Mesenteric fat pad (tissue), 1 donor: ENCODE results near the gene MTLN. TPM values are rescaled to one million over a fixed set of nuclear protein-coding genes. Genes with fewer than 3 reads are reported as not detected.
"Not testable (repeated sequence)": the region's sequence is repeated elsewhere in the genome, so short reads cannot be mapped to it uniquely, and the experiment has no call there.

ENCODE experiments used
- DNase-seq: peaks from one replicate; pipeline ENCODE4 v3.0.0-alpha.2; 2020; ENCODE audit warnings: low spot score
- long read RNA-seq: library from polyadenylated mRNA; unstranded; transcript quantifications from one replicate; pipeline ENCODE4 v2.0.0, GENCODE V29; 2020
- total RNA-seq: library from RNA; stranded (reverse); fragmentation: NEBNext Ultra II Directional; extraction: Animal tissue kit (Norgen Biotek cat#: 25700); gene quantifications from one replicate; pipeline ENCODE4 v1.2.1, GENCODE V29; 2021
- donor health status: DM: yes; HTN: yes; CAD: no.

MTLN gene, protein sequence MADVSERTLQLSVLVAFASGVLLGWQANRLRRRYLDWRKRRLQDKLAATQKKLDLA
- 52.8 TPM for total RNA-seq
- long read RNA-seq, partial matches to known transcripts, result 0 of 1 reads
- long read RNA-seq, other reads (novel, unspliced or antisense), result 0 of 1 reads

DNA sequence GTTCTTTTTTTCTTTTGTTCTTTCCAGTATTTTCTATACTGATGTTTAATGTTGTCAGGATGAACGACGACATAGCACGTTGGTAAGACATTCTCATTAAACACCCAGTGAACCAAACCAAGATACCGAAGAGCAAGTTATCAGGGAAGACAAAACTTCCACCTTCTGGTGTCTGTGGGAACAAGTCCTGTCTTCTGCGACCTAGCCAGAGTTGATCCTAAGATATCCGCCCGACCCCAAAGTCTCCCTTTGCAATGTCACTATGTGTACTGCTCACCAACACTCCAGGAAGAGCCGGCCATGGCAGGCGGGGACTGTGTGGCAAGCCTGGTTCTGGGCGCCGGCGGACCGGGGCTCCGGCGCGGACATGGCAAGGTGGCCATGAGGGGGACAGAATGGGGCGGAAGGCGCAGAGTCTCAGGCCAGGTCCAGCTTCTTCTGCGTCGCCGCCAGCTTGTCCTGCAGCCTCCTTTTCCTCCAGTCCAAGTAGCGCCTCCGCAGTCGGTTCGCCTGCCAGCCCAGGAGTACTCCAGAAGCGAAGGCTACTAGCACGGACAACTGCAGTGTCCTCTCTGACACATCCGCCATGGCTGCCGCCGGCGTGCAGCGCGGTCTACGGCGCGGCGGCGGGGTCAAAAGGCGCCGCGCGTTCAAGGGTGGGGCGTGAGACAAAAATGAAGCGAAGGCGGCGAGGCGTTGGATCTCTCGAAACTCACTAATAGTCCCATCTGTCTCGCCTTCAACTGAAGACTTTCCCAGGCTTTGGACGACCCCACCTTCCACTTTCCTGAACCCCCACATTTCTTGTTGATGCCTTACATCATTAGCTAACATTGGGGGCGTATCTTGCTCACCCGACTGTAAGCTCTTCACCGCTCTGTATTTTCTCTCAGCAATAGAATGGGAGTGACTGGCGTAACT is at the start of gene MTLN:
Gene MTLN, minus strand, starts transcription at position 610 of the 921 bp plus-strand sequence. Its CDS starts 22 bp downstream, at position 588.
- no peak for DNase-seq

DNA sequence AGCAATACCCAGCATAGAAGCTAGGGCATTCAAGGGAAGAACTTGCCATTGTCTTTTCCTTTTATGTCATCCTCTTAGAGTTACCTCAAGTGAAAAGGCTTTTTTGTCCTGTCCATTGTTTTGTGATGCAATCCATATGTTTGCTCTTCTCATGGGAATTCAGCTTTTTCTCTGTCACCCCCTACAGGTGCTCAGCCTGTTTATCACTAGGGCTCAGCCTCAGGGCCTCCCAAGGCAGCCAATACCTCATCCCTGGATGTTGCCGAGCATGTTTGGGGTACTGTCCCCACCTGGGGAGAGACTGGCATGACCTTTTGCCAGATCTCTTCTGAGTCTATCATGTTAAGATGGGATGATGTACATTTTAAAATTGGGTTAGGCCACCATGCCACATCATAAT is 49.6 kb upstream of the MTLN start:
- DNase-seq, result not testable (repeated sequence)

DNA sequence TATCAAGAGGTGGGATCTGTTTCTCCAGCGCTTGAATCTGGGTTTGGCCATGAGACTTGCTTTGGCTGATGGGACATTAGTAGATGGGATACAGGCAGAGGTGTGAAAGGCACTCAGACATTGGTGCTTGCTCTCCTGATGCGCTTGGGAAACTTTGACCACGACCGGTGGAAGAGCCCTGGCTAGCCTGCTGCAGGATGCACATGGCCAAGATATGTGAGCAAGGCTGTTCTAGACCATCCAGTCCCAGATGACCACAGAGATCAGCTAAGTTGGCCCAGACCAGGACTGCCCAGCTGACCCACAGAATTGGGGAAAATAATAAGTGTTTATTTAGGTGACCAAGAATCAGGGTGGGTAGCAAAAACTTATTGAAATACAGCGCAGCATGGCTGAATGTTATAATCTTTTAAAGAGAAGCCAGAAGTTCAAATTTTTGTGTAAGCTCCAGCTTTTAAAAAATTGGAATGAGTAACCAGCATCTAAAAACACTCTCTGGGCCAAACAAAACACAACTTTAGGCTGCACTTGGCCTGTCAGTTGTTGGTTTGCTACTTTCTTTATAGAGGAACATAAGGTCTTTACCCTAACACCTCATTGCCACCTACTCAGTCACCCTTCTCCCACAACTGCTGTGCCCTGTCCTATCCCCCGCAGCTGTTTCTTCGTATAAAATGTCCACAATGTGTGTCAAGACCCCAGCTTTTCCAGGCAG is 35.9 kb upstream of the MTLN start:
- DNase-seq, result not testable (repeated sequence)

DNA sequence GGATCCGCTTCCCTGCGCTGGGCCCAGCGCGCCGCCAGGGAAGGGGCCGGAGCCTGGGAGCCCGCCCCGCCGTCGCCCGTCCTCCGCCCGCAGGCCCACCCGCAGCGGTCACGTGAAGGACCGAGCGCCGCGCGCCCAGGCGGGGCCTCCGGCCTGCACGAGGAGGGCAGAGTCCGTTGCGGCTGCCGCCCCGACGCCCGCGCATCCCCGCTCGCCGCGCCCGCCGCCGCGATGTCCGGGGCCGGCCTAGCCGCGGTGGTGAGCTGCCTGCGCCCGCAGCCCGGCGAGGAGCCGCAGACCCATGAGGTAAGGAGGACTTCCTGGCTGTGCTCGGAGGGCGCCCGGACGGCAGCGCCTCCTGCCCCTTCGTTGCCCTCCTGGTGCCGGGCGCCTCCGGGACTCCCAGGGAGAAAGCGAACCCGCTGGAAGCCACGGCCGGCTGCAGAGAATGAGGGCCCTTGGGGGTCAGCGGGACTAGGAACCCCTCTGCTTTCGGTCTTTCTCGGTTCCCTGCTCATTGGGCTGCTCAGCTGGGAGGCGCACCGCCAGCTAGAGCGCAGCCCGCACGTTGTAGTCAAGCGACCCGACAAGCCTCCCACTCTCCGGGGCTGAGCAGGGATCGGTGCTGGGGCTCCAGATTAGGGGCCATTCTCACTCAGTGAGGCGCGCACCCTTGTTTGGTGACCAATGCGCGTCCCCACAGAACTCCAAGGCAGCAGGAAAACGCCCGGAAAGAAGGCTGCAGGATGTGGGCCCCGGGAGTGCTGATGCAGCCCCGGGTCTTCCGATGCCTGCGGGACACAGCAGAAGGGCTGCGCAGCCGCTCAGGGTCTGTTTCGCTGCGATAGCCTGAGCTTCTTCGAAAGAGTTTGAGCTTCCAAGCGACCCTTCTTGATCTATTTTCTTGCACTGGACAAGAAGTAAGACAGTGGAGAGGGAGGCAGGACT is 33.4 kb upstream of the MTLN start:
- not testable (repeated sequence) for DNase-seq

DNA sequence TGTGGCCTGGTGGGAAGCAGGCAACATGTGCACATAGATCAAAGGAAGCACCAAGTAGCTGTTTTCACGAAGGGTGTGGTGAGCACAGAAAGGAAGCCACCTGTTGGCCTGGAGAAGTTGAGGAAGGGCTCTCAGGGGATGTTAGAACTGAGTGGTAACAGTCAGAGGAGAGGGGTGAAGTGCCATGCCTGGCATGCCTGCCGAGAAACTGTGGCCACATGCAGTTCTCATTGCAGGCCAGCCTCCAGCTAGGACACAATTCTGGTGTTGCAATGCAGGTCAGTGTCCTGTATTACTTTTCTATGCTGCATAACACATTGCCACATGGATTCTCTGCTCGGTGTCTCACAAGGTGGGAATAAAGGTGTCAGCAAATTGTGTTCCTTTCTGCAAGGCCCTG is 30.9 kb upstream of the MTLN start:
- DNase-seq, result not testable (repeated sequence)

DNA sequence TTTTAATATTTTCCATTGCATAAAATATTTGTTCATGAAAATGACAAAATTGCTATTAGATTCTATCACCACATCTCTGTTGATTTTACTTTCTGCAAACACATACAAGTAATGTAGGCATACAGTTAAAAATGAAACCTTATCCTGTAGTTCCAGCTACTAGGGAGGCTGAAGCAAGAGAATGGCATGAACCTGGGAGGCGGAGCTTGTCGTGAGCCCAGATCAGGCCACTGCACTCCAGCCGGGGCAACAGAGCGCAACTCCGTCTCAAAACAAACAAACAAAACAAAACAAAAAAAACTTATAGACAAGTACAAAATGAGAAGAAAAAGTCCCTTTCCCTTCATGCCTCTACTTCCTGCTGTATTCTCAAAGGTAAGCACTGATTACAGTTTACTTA is 22.2 kb upstream of the MTLN start:
- not testable (repeated sequence) for DNase-seq

DNA sequence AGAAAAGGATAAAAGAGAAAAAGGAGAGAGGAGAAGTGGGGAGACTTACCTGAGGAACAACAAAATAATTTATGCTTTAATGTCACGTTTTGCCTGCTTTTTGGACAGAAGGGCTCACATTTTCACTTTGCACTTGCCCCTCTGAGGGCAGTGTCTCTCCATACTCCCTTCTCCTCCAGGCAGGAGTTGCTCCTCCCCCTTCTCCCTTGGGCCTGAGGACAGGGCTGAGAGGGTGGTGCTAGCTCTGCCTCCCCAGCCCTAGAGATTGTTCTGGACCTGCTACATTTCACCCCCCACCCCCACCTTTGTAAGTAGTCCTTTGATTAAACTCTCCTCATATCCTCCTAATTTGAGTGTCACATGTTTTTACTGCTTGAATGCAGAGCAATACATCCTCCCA is 17.5 kb upstream of the MTLN start:
- DNase-seq, result not testable (repeated sequence)

DNA sequence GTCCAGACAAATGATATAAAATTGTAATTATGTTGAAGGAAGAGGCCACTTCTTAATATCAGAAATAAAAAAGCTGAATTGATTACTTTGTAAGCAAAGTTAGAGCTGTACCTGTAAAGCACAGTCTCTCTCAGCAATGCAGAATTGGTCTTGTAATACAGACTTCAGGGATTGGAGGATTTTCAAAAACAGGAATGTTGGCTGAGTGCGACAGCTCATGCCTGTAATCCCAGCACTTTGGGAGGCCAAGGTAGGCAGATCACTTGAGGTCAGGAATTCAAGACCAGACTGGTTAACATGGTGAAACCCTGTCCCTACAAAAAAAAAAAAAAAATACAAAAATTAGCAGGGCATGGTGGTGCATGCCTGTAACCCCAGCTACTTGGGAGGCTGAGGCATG is 10.3 kb upstream of the MTLN start:
- DNase-seq, result not testable (repeated sequence)

DNA sequence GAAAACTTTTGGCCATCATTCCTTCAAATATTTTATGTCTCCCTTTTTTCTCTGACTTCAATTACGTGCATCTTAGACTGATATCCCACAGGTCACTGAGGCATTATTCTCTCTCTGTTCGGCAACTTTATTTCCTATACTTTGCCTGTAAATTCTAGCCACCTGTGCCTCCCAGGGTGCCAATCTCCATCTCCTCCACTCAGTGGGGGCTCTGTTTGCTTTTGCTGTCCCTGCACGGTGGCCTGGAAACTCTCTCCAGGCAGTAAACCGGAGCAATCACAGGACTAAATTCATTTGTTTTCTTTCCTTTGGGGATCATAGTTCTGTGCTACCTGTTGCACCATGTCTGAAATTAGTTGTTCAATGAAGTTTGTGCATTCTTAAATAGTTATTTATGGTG is 9.6 kb upstream of the MTLN start:
- DNase-seq, result no peak

DNA sequence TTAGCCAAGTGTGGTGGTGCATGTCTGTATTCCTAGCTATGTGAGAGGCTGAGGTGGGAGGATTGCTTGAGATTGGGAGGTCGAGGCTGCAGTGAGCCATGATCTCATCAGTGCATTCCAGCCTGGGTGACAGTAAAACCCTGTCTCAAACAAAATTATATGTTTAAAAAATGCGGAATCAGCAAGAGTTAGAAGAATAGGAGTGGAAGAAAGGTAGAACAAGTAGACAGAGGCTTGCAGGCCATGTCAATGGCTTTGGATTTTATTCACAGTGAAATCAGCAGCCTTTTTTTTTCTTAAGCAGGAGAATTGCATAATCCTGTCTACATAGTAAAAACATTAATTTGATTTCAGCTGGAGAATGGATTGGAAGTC is 7.8 kb upstream of the MTLN start:
- DNase-seq, result no peak

DNA sequence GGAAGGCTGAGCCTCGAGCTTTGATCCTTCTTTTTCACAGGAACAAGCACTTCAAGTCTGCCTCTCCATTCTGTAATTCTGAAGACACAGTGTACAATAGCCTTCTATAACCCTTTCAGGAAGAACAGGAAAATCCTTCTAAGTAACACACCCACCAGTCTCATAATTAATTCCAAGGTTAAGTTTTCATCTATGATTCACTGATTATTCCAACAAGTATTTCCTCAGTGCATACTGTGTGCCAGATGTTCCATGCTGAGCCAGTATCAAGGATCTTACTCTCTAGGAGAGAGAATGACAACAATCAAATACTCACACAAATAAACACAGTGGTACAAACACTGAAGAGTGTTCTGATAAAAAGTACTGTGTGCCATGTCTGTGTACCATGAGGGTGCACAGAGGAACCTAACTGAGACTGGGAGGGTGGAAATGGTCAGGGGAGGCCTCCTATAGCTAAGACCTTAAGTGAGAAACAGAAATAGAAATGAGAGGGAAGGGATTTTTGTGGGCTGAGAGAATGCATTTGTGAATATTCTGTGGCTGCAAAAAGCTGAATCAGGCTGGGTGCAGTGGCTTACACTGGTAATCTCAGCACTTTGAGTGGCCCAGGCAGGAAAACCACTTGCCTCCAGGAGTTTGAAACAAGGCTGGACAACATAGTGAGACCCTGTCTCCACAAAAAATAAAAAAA is 7.3 kb upstream of the MTLN start:
- DNase-seq, result no peak

DNA sequence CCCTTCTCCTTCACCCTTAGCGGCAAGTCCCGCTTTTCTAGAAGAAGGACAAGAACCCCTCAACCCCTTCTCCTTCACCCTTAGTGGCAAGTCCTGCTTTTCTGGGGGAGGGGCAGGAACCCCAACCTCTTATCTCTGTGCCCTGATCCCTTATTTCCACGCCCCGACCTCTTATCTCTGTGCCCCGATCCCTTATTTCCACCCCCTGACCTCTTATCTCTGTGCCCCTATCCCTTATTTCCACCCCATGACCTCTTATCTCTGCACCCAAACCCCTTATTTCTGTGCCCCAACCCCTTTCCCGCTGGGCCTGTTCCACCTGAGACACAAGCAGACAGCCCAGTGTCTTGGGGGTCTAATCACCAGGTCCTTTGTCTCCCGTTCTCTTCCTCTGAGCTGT is 6.5 kb upstream of the MTLN start:
- not testable (repeated sequence) for DNase-seq

DNA sequence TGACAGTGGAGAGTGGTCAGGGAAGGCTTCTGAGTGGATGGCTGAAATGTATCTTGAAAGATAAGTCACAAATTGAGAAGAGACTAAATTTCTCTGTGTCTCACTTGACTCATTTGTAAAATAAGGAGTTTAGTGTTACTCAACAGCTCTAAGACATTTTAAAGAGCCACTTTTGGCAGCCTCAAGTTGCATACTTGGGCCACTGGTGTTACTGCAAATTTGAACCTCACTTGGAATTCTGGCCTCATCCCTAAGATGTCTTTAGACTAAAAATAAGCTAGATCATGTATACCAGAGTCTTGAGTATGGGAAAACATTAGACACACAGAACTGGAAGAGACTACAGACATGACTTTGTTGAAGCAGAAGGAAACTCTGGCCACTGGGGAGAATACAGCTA is 4.5 kb upstream of the MTLN start:
- no peak for DNase-seq

DNA sequence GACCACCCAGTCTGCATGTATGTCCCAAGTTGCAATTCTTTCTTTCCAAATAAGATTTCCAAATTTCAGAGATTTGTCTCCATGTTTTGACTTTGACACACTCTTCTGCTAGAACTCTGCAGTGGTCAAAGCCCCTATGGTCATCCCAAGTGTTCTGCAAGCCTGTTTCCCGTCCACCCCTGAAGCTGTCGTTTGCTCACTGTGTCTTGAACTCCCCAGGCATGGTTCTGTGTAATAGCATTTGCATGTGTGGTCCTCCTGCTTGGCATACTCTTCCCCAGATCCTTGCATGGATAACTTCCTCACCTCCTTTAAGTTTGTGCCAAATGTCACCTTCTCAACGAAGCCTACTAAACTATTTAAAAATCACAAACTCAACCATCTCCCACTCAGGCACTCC is 3.9 kb upstream of the MTLN start:
- DNase-seq, result no peak

DNA sequence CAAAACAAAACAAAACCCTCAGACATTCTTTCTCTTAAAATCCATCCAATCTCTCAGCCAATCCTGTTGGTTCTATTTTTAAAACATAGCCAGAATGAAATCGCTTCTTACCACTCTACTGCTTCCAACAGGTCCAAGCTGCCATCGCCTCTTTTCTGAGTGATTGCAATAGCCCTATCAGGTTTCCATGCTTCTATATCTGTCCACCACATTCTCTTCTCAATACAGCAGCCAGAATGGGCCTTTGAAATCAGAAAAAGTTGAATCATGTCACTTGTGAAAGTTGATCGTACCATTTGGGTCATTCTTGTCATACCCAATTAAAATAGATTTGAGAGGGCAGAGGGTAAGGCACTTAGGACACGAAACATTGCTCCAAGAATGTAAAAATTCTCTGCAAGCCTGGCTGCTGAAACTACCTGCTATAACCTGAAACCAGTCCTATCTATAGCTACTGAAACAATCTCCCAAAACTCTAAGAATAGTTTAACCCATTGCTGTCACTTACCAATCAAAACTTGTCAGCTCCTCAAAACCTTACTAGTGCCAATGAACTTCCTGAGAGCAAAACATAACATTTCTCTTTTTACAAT is 3.3 kb upstream of the MTLN start:
- no peak for DNase-seq

DNA sequence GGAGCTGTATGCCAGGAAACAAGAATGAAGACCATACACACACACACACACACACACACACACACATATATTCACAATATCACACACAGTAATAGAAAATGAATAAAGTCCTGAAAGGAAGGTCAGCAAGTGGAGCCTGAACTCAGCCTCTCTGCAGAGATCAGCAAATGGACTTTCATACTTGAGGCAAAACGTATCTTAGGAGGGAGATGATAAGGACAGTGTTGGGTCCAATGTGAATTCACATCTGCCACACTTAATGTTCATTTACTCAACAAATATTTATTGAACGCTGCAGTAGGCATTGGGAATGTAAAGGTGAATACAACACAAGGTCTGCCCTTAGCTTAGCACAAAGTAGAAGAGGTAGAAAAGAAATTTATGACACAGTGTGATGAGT is 2.7 kb upstream of the MTLN start:
- no peak for DNase-seq

DNA sequence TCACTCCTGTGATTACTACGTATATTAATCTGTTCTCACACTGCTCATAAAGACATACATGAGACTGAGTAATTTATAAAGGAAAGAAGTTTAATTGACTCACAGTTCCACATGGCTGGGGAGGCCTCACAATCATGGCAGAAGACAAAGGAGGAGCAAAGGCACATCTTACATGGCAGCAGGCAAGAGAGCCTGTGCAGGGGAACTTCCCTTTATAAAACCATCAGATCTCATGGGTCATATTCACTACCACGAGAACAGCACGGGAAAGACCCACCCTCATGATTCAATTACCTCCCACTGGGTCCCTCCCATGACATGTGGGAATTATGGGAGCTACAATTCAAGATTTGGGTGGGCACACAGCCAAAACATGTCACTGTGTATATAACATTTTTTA is 1.2 kb upstream of the MTLN start:
- not testable (repeated sequence) for DNase-seq

DNA sequence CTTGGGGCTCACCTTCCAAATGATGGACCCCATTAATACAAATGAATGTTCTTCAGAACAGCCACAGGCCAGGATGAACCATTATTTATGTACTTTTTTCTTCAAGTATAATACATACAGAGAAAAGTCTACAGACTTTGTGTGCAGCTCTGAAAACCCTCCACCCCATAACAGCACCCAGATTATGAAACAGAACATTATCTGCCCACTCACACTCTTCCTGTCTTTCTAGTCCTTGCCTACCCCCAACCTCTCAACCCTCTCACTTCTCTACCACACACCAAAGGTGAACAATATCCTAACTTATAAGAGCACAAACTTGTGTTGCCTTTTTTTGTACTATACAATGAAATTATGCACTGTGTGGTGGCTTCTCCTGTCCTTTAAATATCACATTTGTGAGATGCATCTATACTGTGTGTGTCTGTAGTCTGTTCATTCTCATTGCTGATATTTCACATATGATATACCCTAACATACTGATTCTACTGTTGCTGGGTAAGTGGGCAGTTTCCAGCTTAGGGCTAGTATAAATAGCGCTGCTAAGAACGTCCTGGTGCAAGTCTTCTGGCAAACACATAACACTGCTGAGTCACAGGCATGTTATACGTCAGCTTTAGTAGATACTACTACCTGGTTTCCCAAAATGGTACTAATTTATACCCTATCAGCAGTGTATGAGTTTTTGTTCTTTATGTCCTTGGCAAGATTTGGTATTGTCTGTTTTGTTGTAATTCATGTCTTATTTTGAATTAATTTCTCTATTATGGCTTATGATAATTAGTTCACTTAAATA is 6.5 kb downstream of the MTLN start:
- DNase-seq, result no peak
